DMS 273 (cell line): Measurements from ENCODE around the gene CIBAR2.

ENCODE experiments used
- DNase-seq: peaks from one replicate; lab custom pipeline; 2025; ENCODE audit not compliant: unreplicated experiment; lab: John Stamatoyannopoulos, UW

The CIBAR2 gene

DNA sequence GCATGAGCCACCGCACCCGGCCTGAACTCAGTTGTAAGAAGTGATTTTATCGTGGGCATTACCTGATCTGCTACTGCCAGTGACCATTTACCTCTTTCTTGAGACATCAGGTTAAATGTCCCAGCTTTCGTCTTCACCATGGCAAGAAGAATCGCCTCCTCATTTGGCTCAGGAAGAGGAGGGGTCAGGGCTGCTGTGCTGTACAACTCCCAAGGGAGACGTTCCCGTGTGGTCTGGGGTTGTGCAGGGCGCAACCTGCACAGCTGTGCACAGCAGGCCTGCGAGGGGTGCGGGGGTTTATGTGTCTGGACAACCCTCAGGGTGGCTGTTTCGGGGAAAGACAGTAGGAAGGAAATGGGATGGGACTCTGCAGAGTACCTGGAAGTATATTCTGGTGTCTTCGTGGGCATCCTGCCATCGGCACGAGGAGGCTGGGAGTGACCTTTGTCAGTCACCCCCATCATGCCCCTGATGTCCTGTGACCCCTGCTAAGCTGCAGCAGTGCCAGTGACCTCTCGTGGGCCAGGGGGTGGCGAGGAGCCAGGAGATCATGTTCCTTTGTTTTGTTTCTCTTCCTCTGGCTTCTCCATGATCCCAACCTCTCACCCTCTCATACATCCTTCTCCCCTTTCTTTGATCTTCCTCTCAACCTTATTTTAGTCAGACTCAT is 27.3 kb downstream of the CIBAR2 start:
- no peak for DNase-seq

- no peak for DNase-seq
Measured at GRCh38 chr16:85083051-85083639, 29.1 kb downstream of the CIBAR2 start.

DNA sequence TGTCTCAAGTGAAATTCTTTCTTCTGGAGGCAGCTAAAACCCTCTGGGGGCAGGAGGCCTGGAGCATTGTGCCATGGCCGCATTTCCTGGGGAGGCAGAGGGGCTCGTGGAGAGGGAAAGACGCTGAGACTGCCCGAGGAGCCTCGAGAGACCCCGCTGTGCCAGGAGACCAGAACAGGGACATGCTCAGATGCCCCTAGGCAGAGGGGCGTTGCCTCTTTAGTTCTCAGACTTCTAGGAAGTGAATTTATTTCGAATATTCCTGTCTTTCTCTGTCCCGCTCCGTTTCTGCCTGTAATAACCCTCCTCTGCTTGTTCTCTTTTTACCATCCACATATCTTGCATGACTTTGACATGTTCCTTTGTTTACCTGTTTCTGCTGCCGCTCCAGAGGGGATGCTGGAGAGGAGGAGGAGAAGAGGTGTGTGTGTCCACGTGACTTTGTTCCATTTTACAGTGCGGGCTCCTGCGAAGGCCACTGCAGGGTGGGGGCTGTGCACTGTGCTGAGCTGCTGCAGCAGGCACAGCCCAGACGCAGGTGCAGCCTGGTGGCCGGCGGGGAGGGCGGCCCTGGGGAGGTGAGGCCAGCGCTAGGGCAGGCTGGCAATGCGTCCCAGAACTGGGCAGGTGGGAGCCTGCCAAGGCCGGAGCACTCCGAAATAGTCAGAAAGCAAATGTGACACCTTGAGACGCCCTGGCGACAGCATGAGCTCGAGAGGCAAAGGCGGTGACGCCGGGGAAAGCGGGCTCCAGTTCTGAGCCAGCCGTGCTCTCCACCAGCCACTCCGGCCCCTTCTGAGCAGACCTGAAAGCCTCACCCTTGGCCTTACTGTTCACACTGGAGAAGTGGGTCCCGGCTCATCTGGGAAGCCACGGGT is 29.9 kb downstream of the CIBAR2 start:
- no peak for DNase-seq

DNA sequence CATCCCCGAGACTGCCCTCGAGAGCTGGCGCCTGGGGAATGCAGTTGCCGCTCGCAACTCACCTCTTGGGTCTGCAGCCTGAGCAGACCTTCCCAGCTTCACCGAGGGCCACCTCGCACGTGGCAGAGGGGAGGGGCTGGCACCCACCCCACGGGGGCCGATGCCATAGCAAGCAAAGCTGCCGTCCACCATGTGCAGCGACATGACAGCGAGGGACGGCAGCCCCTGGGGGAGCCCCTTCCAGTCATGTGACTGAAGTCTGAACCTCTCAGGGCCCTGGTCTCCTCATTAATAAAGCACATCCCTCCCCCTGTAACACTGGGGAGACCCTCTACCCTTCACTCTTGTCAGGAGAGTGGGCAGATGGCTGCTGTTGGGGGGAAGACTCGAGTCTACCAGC is 30.5 kb downstream of the CIBAR2 start:
- no peak for DNase-seq

GRCh38 chr16:85081038-85081437 is 31.2 kb downstream of the CIBAR2 start:
- peak; percentile 93 for DNase-seq

DNA sequence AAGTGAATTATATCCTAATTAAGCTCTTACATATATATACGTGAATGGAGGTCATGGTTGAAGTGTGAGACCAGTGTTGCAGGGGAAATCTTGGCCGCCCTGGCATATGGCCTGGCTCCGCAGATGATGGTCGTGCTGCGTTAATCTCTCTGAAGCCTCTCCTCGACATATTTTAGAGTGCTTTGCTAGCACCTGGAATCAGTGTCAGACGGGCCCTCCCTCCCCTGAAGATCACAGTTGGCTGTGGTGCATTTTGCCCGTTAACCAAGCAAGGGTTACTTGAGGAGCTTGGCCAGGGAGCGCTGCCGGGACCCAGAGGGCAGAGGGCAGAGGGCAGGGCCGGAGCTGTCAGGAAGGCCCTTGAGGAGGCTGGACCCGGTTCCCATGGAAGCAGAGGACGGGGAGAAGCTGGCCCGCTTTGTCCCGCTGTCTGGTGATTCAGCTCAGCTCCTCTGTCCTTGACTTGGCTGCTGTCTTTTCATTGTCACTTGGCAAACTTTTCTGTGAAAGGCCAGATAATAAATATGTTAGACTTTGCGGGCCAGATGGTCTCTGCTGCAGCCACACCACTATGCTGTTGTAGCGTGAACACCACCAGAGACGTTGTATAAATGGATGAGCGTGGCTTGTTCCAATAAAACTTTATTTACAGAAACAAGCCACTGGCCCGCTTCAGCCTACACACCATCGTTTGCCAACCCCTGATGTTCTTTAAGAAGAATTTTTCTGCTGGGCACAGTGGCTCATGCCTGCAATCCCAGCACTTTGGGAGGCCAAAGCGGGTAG is 32.3 kb downstream of the CIBAR2 start:
- peak; percentile 55 for DNase-seq

GRCh38 chr16:85078952-85079351 is 33.3 kb downstream of the CIBAR2 start:
- DNase-seq, result no peak

- no peak for DNase-seq
Measured at GRCh38 chr16:85078226-85078625, 34.0 kb downstream of the CIBAR2 start.

GRCh38 chr16:85077576-85078125 is 34.6 kb downstream of the CIBAR2 start:
- no peak for DNase-seq

GRCh38 chr16:85077039-85077438 is 35.2 kb downstream of the CIBAR2 start:
- no peak for DNase-seq

DNA sequence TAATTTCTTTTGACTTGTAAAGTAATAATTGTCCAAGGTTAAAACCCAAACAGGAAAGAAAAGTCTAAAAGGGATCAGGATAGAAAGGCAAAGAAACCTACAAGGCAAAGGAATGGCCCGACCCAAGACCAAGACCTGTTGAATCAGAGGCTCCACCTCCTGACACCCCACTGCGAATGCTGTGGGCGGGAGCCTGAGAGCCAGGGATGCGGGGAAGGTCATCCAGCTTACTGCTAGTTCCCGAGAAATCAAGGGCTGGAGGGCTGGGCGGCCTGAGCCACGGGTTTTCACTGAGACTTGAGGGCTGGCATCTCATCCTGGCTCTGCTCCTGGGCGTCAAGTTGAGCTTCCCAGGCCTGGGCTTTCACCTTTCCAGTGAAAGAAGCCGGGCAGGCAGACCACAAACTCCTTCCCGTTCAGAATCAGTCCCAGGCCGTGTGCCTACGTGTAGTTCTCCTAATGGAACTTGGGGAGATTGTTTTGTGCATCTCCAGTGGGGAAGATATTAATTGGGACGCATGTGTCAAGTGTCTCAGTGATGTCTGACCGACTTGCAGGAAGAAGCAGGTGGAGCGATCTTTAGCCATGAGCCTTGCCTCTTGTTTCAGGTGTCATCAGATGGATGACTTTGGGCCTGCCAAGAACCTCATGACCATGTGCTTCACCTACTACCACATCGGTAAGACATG is 36.9 kb downstream of the CIBAR2 start:
- no peak for DNase-seq

GRCh38 chr16:85074225-85074914 is 37.9 kb downstream of the CIBAR2 start:
- no peak for DNase-seq

DNA sequence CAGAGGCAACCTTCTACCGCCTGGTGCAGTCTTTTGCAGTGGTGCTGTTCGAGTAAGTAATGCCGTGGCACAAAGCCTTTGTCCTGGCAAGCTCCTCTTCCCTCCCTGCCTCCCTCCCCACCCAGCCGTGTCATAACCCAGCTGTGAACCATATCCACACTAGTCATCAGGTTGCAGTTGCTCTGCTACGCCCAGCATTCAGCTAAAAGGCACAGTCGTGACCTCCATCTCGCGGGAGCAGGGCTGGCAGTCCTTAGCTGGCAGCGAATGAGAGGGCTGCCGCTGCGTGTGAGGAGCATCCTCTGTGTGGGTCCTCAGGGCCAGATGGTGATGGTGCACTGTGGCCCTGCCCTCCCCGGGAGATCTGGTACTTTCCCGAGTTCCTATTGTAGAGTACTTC is 39.3 kb downstream of the CIBAR2 start:
- DNase-seq, result no peak

DNA sequence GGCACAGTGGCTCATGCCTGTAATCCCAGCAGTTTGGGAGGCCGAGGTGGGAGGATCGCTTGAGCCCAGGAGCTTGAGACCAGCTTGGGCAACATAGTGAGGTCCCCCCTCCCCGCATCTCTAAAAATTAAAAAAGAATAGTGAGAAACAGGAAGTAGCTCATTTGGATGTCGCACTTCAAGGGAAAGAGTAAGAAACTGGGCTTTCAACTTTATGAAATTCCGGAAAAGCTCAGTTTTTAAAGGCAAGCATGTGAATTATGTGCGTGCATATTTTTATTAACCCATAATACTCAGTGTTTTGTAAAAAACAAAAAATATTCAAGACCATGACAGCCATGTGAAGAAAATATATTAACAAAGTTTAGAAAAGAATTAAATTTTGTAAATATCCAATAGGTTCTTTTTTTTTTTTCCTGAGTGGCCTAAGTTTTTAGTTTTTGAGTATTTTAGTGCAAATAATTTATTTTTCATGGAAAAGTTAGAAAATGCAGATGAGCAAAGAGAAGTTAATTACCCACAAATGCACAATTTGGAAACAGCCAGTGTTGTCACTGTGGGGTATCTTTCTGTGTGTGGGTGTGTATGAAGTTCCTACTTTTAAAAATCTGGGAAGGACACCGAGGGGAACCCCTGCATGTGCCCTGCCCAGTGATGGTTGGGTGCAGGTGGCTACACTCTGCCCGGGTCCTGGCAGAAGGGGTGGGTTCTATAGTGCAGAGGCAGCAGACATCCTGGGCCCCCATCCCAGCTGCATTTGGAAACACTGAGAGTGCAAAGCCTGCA is 40.0 kb downstream of the CIBAR2 start:
- DNase-seq, result no peak

DNA sequence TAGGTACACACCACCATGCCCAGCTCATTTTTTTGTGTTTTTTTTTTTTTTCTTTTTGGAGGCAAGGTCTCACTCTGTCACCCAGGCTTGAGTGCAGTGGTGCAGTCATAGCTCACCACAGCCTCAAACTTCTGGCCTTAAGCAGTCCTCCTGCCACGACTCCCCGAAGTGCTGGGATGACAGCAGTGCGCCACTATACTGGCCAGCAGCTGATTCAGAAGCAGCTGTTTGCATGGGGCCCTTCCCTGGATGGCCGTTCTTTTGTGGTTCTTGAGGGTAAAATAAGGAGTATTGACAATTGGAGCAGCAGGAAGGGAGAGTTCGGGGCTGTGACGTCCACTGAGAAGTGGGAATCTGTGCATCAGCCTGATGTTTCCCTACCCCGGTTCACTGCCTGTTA is 43.1 kb downstream of the CIBAR2 start:
- no peak for DNase-seq

DNA sequence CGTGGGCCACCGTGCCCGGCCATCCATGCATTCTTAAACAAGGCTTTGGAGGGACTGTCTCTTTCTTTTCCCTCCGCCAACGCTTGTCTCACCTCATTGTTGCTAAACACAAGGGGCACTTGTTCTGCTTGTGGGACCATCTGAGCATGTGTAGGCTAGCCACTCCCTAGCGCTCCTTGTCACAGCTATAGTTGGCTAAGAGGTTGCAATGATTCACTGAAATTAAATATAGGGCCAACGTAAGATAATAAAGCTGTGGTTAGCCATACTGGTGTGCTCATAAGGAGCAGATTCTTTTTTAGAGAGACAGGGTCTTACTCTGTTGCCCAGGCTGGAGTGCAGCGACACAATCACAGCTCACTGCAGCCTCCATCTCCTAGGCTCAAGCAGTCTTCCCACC is 43.5 kb downstream of the CIBAR2 start:
- DNase-seq, result no peak

- DNase-seq, result no peak
Measured at GRCh38 chr16:85067426-85067825, 44.8 kb downstream of the CIBAR2 start.

GRCh38 chr16:85067024-85067423 is 45.2 kb downstream of the CIBAR2 start:
- DNase-seq, result no peak

DNA sequence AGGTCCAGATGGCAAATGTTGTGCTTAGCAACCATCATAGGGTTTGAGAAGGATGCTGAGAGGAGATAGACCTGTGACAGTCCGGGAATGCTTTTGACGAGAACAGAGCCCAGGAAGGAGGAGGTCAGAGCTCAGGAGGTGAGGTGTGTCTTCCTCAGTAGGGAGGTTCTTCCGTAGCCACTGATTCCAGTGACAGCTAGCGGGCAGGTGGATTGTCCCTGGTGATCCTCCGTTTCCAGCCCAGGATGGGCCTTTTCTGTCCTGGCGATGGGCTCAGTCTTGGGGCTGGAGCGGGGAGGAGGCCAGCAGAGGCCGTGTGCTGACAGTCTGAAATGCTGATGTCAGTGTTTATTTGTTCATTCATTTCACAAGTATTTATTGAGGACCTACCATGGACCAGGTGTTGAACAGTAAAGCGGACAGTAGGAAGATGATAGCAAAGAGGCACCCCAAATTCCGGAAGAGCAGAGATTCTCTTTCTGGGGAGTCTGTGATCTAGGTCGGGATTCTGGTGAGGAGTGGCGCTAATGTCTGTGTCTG is 45.9 kb downstream of the CIBAR2 start:
- DNase-seq, result no peak
